Fibroblast of lung (primary cell): ENCODE data around the gene LDAH.

Experiments
- EZH2 ChIP-seq: IDR thresholded peaks from 2 replicates; pipeline ENCODE4 v1.5.1; 2012; ENCODE audit warnings: low read length, control low read depth, mild to moderate bottlenecking; ENCODE audit errors: missing control alignments
- TF ChIP-seq, protein P1 (sequence below), 2 donors: IDR thresholded peaks in 1 of 2; conservative IDR thresholded peaks in 1 of 2; 1 replicate in 1 of 2; 2 replicates in 1 of 2; pipeline ENCODE4 v1.5.1; 2011 to 2012; ENCODE audit warnings: low read length in 2 of 2, control low read depth in 1 of 2, inconsistent platforms in 1 of 2, low read depth in 1 of 2, mild to moderate bottlenecking in 1 of 2

- TF ChIP-seq, protein P1, sequence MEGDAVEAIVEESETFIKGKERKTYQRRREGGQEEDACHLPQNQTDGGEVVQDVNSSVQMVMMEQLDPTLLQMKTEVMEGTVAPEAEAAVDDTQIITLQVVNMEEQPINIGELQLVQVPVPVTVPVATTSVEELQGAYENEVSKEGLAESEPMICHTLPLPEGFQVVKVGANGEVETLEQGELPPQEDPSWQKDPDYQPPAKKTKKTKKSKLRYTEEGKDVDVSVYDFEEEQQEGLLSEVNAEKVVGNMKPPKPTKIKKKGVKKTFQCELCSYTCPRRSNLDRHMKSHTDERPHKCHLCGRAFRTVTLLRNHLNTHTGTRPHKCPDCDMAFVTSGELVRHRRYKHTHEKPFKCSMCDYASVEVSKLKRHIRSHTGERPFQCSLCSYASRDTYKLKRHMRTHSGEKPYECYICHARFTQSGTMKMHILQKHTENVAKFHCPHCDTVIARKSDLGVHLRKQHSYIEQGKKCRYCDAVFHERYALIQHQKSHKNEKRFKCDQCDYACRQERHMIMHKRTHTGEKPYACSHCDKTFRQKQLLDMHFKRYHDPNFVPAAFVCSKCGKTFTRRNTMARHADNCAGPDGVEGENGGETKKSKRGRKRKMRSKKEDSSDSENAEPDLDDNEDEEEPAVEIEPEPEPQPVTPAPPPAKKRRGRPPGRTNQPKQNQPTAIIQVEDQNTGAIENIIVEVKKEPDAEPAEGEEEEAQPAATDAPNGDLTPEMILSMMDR (conservative IDR thresholded peaks at IDR 0.05 in 1 of 2, IDR thresholded peaks at IDR 0.05 in 1 of 2; ENCODE audit: low read depth in 1 of 2, low read length in 2 of 2): no peak
- no peak for TF ChIP-seq EZH2
These were observed 184.1 kb downstream of the LDAH start for GRCh38 chr2:20638646-20639430.
